GM23338 (cell line): ENCODE measurements around the gene CRYGB. TPM values are rescaled to one million over a fixed set of nuclear protein-coding genes. Genes with fewer than 3 reads are reported as not detected.
A peak's percentile ranks its signal among the peaks of the same experiment; 100 is the strongest.

Source experiments
- ATAC-seq: fragments of 200-7000 bp; cut with Tn5 transposase; 3 replicates; pipeline ENCODE4 v1.9.1; 2020
- DNase-seq: peaks from one replicate; pipeline ENCODE4 v3.0.0-alpha.2; 2015; ENCODE audit warnings: low spot score
- H2AFZ ChIP-seq: fragments of 200-600 bp; sonication (generic); 2 replicates; pipeline ENCODE4 v1.8.0; 2016; ENCODE audit warnings: antibody characterized with exemption, mild to moderate bottlenecking, moderate library complexity
- H3F3A ChIP-seq: fragments of 200-600 bp; sonication (generic); replicated peaks from 2 replicates; pipeline ENCODE4 v1.8.0; 2017; ENCODE audit warnings: antibody characterized with exemption, mixed run types, low read depth
- H3K27ac ChIP-seq: fragments of 200-600 bp; sonication (generic); 2 replicates; pipeline ENCODE4 v1.6.1; 2016; ENCODE audit warnings: low read depth
- H3K27me3 ChIP-seq: fragments of 200-600 bp; sonication (generic); 2 replicates; pipeline ENCODE4 v1.8.0; 2016; ENCODE audit warnings: mild to moderate bottlenecking, mixed run types, moderate library complexity; ENCODE audit not compliant: insufficient read depth
- H3K36me3 ChIP-seq: fragments of 200-600 bp; sonication (generic); 2 replicates; pipeline ENCODE4 v1.8.0; 2016; ENCODE audit warnings: mild to moderate bottlenecking; ENCODE audit not compliant: insufficient read depth
- H3K4me1 ChIP-seq: fragments of 200-600 bp; sonication (generic); 2 replicates; pipeline ENCODE4 v1.8.0; 2016; ENCODE audit warnings: mild to moderate bottlenecking, moderate library complexity; ENCODE audit not compliant: insufficient read depth
- H3K4me2 ChIP-seq: fragments of 200-600 bp; sonication (generic); 2 replicates; pipeline ENCODE4 v1.7.1; 2017; ENCODE audit warnings: mixed run types
- H3K4me3 ChIP-seq: fragments of 200-600 bp; sonication (generic); 2 replicates; pipeline ENCODE4 v1.6.1; 2016; ENCODE audit warnings: mixed run types
- H3K79me2 ChIP-seq: fragments of 200-600 bp; sonication (generic); replicated peaks from 2 replicates; pipeline ENCODE4 v1.8.0; 2017; ENCODE audit warnings: mild to moderate bottlenecking; ENCODE audit not compliant: insufficient read depth
- H3K9me2 ChIP-seq: fragments of 200-600 bp; sonication (generic); 2 replicates; pipeline ENCODE4 v1.8.0; 2017; ENCODE audit not compliant: insufficient read depth
- H4K20me1 ChIP-seq: fragments of 200-600 bp; sonication (generic); replicated peaks from 2 replicates; pipeline ENCODE4 v1.8.0; 2017; ENCODE audit warnings: mild to moderate bottlenecking; ENCODE audit not compliant: insufficient read depth
- H3K27ac Mint-ChIP-seq: 2 replicates; pipeline ENCODE4 v1.8.0; 2020; ENCODE audit warnings: inconsistent platforms, mild to moderate bottlenecking, moderate library complexity, mixed read lengths
- H3K27me3 Mint-ChIP-seq: 3 replicates; pipeline ENCODE4 v1.8.0; 2022; ENCODE audit warnings: low read depth, mild to moderate bottlenecking, moderate library complexity, mixed read lengths, inconsistent platforms; ENCODE audit not compliant: insufficient read depth, poor library complexity
- H3K36me3 Mint-ChIP-seq: 3 replicates; pipeline ENCODE4 v1.8.0; 2021; ENCODE audit warnings: low read depth, mild to moderate bottlenecking, inconsistent platforms, moderate library complexity, mixed read lengths
- H3K4me1 Mint-ChIP-seq: 3 replicates; pipeline ENCODE4 v1.8.0; 2020; ENCODE audit warnings: mild to moderate bottlenecking, inconsistent platforms, mixed read lengths
- H3K4me3 Mint-ChIP-seq: 3 replicates; pipeline ENCODE4 v1.8.0; 2021; ENCODE audit warnings: moderate library complexity, mild to moderate bottlenecking, inconsistent platforms, mixed read lengths
- H3K9me3 Mint-ChIP-seq: 3 replicates; pipeline ENCODE4 v1.8.0; 2020; ENCODE audit warnings: moderate library complexity, mild to moderate bottlenecking, inconsistent platforms, mixed read lengths
- CTCF ChIP-seq, 2 experiments: fragments of 200-600 bp in 1 of 2; sonication (generic) in 1 of 2; conservative IDR thresholded peaks; 2 replicates each; pipeline versions ENCODE4 v1.5.1 to v1.6.1; 2016 to 2017; ENCODE audit warnings: antibody characterized with exemption in 2 of 2, low read depth in 2 of 2, mild to moderate bottlenecking in 2 of 2, moderate library complexity in 1 of 2
- ETS1 ChIP-seq: IDR thresholded peaks from 2 replicates; pipeline ENCODE4 v1.6.1; 2016; ENCODE audit warnings: antibody characterized with exemption
- EZH2 ChIP-seq: fragments of 200-600 bp; sonication (generic); IDR thresholded peaks from one replicate; pipeline ENCODE4 v1.8.0; 2017; ENCODE audit warnings: antibody characterized with exemption, mild to moderate bottlenecking, low read depth; ENCODE audit not compliant: unreplicated experiment
- JUNB ChIP-seq: IDR thresholded peaks from one replicate; pipeline ENCODE4 v1.6.1; 2016; ENCODE audit warnings: antibody characterized with exemption; ENCODE audit not compliant: unreplicated experiment
- NANOG ChIP-seq: IDR thresholded peaks from 2 replicates; pipeline ENCODE4 v1.6.1; 2016; ENCODE audit warnings: antibody characterized with exemption, borderline replicate concordance
- ZNF462 ChIP-seq: fragments of 250-450 bp; sonication (Bioruptor Pico); IDR thresholded peaks from 2 replicates; pipeline ENCODE4 v1.5.0; 2020; ENCODE audit warnings: mild to moderate bottlenecking, moderate library complexity
- polyA plus RNA-seq: library from polyadenylated mRNA; unstranded; fragments of >200 nt; fragmentation: Nextera tagmentation; extraction: Ambion mirVana; gene quantifications from 2 replicates; pipeline ENCODE4 v1.2.1, GENCODE V29; 2016
- total RNA-seq: library from RNA; depleted of rRNA; stranded (reverse); fragments of >200 nt; shearing (Covaris generic); gene quantifications from 2 replicates; pipeline ENCODE4 v1.2.3, GENCODE V29; 2014

The CRYGB gene
- total and polyA plus RNA-seq, 2 experiments from 2014 or later = 0.92 to 1.9 TPM

GRCh38 chr2:208101716-208102631, 44.0 kb downstream of the CRYGB start:
- no peak overlapping the region for H3K27ac ChIP-seq
- ATAC-seq (peak; percentile 75), DNase-seq (peak; percentile 64)
- no peak overlapping the region for H3K4me3 Mint-ChIP-seq
- TF ChIP-seq CTCF (conservative IDR thresholded peaks at IDR 0.05; ENCODE audit: low read depth in 2 of 2) (peak; percentile 66 to 74), JUNB (no peak)
- no peaks in the 10 kb centered on the region for H3K27me3 ChIP-seq
- no peaks in the 10 kb centered on the region for H3K9me2 ChIP-seq
- H3F3A ChIP-seq = no peaks in the 10 kb centered on the region
- no peaks in the 10 kb centered on the region for H3K79me2 ChIP-seq
- peaks cover 5% of the 10 kb centered on the region; the same call in 2 of the 3 replicates for H3K9me3 Mint-ChIP-seq
- H2AFZ ChIP-seq = no peak overlapping the region
- peaks cover 27% of the 10 kb centered on the region for H3K4me1 ChIP-seq
- H3K36me3 Mint-ChIP-seq = peaks cover 10% of the 10 kb centered on the region
- no peak overlapping the region for H3K27ac Mint-ChIP-seq
- H3K27me3 Mint-ChIP-seq = peaks cover 1% of the 10 kb centered on the region
- peaks cover 25% of the 10 kb centered on the region for H3K4me1 Mint-ChIP-seq
- H3K4me3 ChIP-seq = no peak overlapping the region
- no peaks in the 10 kb centered on the region; the same call in 1 of the 2 replicates for H3K36me3 ChIP-seq
- no peaks in the 10 kb centered on the region for H4K20me1 ChIP-seq
- no peak overlapping the region for H3K4me2 ChIP-seq

GRCh38 chr2:208099682-208100470, 46.1 kb downstream of the CRYGB start:
- Mint-ChIP-seq H3K27ac (no peak overlapping the region; the same call in 1 of the 2 replicates), H3K4me3 (no peak overlapping the region), H3K36me3 (no peaks in the 10 kb centered on the region), H3K9me3 (no peaks in the 10 kb centered on the region), H3K27me3 (peaks cover 1% of the 10 kb centered on the region), H3K4me1 (peaks cover 20% of the 10 kb centered on the region)
- ATAC-seq (no peak), DNase-seq (no peak)
- Histone ChIP-seq H3K9me2 (no peaks in the 10 kb centered on the region), H3K79me2 (no peaks in the 10 kb centered on the region), H3K27ac (no peak overlapping the region), H3K4me2 (no peak overlapping the region), H2AFZ (no peak overlapping the region), H3K27me3 (no peaks in the 10 kb centered on the region), H4K20me1 (no peaks in the 10 kb centered on the region), H3F3A (no peaks in the 10 kb centered on the region), H3K4me3 (no peak overlapping the region), H3K4me1 (peaks cover 23% of the 10 kb centered on the region), H3K36me3 (no peaks in the 10 kb centered on the region)
- TF ChIP-seq ETS1 = no peak
- TF ChIP-seq NANOG = no peak
- no peak for TF ChIP-seq ZNF462 (CRISPR knock-in tag)
- TF ChIP-seq EZH2 = no peak
